Endothelial cell of umbilical vein (primary cell): ENCODE results near the gene TSFM.

Experiments used
- CTCF ChIP-seq, 2 donors: IDR thresholded peaks; 1 replicate in 1 of 2; 2 replicates in 1 of 2; pipeline ENCODE4 v1.5.1; 2011; ENCODE audit warnings: low read length in 2 of 2, mild to moderate bottlenecking in 2 of 2, moderate library complexity in 2 of 2, control low read depth in 1 of 2, inconsistent platforms in 1 of 2, low read depth in 1 of 2; ENCODE audit not compliant: insufficient read depth in 1 of 2; ENCODE audit errors: extremely low read depth in 1 of 2
- EZH2 ChIP-seq: IDR thresholded peaks from 2 replicates; pipeline ENCODE4 v1.6.1; 2012; ENCODE audit warnings: borderline replicate concordance, low read depth, mild to moderate bottlenecking, moderate library complexity, low read length, inconsistent platforms; ENCODE audit not compliant: severe bottlenecking
- FOS ChIP-seq: IDR thresholded peaks from 2 replicates; pipeline ENCODE4 v1.6.1; 2011; ENCODE audit warnings: mild to moderate bottlenecking, low read length, moderate library complexity, borderline replicate concordance; ENCODE audit not compliant: insufficient read depth
- GATA2 ChIP-seq: IDR thresholded peaks from 2 replicates; pipeline ENCODE4 v1.7.0; 2011; ENCODE audit warnings: low read depth, mild to moderate bottlenecking, moderate library complexity, mixed read lengths, low read length; ENCODE audit not compliant: insufficient read length, insufficient read depth
- JUN ChIP-seq: IDR thresholded peaks from 2 replicates; pipeline ENCODE4 v1.6.1; 2011; ENCODE audit warnings: borderline replicate concordance, low read depth; ENCODE audit not compliant: insufficient read length, insufficient read depth
- MYC ChIP-seq: IDR thresholded peaks from one replicate; pipeline ENCODE4 v1.6.1; 2011; ENCODE audit warnings: mild to moderate bottlenecking, low read depth, low read length
- POLR2A ChIP-seq: IDR thresholded peaks from 2 replicates; pipeline ENCODE4 v1.6.1; 2012; ENCODE audit warnings: low read depth, mild to moderate bottlenecking, control low read depth, low read length
- POLR2AphosphoS5 ChIP-seq: IDR thresholded peaks from 2 replicates; pipeline ENCODE4 v1.6.1; 2012; ENCODE audit warnings: low read depth, mild to moderate bottlenecking, control low read depth, low read length, moderate library complexity; ENCODE audit not compliant: insufficient read depth
- TF ChIP-seq, protein P1 (sequence below): IDR thresholded peaks from 2 replicates; pipeline ENCODE4 v1.6.1; 2011; ENCODE audit not compliant: insufficient read depth, insufficient read length

- no peak for TF ChIP-seq CTCF (IDR thresholded peaks at IDR 0.05; ENCODE audit: extremely low read depth in 1 of 2, insufficient read depth in 1 of 2, low read depth in 1 of 2, low read length in 2 of 2)
- no peak for TF ChIP-seq POLR2A
- TF ChIP-seq EZH2: no peak
- no peak for TF ChIP-seq JUN
- TF ChIP-seq MYC: no peak
- no peak for TF ChIP-seq POLR2AphosphoS5
- TF ChIP-seq, protein P1, sequence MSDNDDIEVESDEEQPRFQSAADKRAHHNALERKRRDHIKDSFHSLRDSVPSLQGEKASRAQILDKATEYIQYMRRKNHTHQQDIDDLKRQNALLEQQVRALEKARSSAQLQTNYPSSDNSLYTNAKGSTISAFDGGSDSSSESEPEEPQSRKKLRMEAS: no peak
- no peak for TF ChIP-seq FOS
- TF ChIP-seq GATA2: no peak
These were observed 41.5 kb downstream of the TSFM start for GRCh38 chr12:57823908-57824640.
